Left cardiac atrium (tissue), 4 donors: ENCODE measurements around the gene HSPE1. TPM values are rescaled to one million over a fixed set of nuclear protein-coding genes. Genes with fewer than 3 reads are reported as not detected.

Experiments used
- ATAC-seq, 2 donors: fragments of 200-7000 bp; cut with Tn5 transposase; one replicate each; pipeline ENCODE4 v1.9.1; 2020; ENCODE audit warnings: mild to moderate bottlenecking in 2 of 2, moderate library complexity in 2 of 2
- DNase-seq: peaks from one replicate; pipeline ENCODE4 v3.0.0-alpha.2; 2020
- intact Hi-C, 2 donors: fragments of 100-400 bp; cut with DNase I; formaldehyde crosslinking; loops; one replicate each; pipeline versions ENCODE4 v1.14.1 to v1.15.1; 2022 to 2023
- total RNA-seq, 2 donors: library from RNA; stranded (reverse); fragmentation: NEBNext Ultra II Directional; extraction: Animal tissue kit (Norgen Biotek cat#: 25700); gene quantifications; one replicate each; pipeline ENCODE4 v1.2.1, GENCODE V29; 2021
- donor health status: DM: no; HTN: yes; CAD: no.
- donor health status: DM: no; HTN: yes; CAD: no; lungs with severe emphysema.
- donor health status: DM: yes; HTN: yes; CAD: no.
- donor health status: Dilated cardiomyopathy.

HSPE1 gene
- total RNA-seq, 2 donors from 2014 or later: 111 to 117 TPM

- intact Hi-C loops: loop anchor here (5.0 to 10.0 kb wide), 2 partner anchors 38 to 81 kb away; no protein-coding TSS in a partner anchor
- ATAC-seq: no peak
- DNase-seq: no peak
These were observed 4.6 kb upstream of the HSPE1 start for GRCh38 chr2:197495433-197496134.

DNA sequence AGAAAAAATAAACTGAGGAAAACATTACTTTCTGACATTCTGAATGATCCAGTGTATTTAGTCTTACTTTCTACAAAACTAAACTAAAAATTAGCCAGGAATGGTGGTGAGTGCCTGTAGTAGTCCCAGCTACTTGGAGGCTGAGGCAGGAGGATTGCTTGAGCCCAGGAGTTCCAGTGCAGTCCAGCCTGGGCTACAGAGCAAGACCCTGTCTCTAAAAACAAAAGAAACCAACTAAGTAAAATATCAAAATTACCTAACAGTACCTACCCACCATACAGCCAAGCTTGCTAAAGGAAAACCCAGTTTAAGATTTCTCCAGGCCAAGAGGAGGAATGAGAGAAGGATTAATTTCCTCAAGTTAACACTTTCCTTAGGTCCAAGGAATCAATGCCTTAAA is 3.5 kb upstream of the HSPE1 start:
- DNase-seq: no peak
- ATAC-seq: no peak
- intact Hi-C loops: loop anchor here (5.0 to 10.0 kb wide), 2 partner anchors 39 to 82 kb away; no protein-coding TSS in a partner anchor

DNA sequence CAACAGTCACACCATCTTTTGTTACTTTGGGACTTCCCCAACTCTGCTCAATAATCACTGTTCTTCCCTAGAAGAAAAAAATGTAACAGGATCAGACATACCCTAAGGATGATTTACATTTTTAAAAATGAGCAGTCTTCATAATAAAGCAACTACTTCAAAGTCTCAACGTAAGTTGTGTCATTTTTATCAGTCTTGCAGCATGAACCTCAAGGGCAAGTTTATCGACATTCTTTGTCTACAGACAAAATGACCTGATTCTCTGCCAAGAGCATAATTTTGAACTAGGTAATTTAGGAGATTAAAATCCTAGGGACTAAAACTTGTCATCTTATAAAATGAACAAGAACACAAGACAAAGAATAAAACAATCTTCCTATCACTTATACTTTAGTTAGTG is 2.9 kb upstream of the HSPE1 start:
- intact Hi-C loops: loop anchor here (5.0 to 10.0 kb wide), 2 partner anchors 40 to 83 kb away; no protein-coding TSS in a partner anchor
- ATAC-seq: no peak
- no peak for DNase-seq

DNA sequence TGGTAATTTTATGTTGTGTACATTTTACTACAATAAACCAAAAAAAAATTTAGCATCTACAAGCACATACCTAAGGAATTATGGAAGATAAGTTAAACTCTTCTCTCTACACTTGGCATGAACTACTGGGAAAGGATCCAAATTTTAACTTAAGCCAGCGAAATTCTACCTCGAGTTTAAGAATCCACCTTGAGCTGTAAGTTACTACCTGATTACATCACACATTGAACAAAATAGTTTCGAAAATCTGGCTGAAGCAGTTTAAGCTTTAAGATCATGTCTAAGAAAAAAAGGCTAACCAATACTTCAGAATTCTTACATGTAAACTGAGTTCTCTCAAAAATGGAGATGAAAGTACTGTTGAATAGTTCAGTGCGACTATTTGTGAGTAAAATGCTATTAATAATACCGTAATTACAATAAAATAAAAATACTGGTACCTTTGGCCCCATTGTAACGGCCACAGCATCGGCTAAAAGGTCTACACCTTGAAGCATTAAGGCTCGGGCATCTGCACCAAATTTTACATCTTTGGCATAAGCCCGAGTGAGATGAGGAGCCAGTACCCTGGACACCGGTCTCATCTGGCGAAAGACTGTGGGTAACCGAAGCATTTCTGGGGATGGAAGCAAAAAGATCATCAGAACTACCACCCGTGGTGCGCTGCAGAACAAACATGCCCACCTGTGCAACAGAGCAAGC is 1.8 kb upstream of the HSPE1 start:
- DNase-seq (no peak), ATAC-seq (no peak)
- intact Hi-C loops: loop anchor here (5.0 to 10.0 kb wide), 2 partner anchors 41 to 84 kb away; no protein-coding TSS in a partner anchor

GRCh38 chr2:197498937-197499593 is 1.1 kb upstream of the HSPE1 start:
- intact Hi-C loops: loop anchor here (5.0 to 10.0 kb wide), 2 partner anchors 42 to 84 kb away; no protein-coding TSS in a partner anchor
- ATAC-seq: peak; percentile 28 to 48
- peak; percentile 76 for DNase-seq

- ATAC-seq (peak; percentile 4 to 6), DNase-seq (no peak)
- intact Hi-C loops: loop anchor here in 1 of 2 donors (2.0 kb wide), 1 partner anchor 14 kb away; no protein-coding TSS in a partner anchor
These were observed 438 bp downstream of the HSPE1 start for GRCh38 chr2:197500503-197501131.

- DNase-seq (no peak), ATAC-seq (no peak)
These were observed 2.0 kb downstream of the HSPE1 start for GRCh38 chr2:197502201-197502600.

GRCh38 chr2:197502685-197503084 is 2.5 kb downstream of the HSPE1 start:
- no peak for DNase-seq
- intact Hi-C loops: no loop called here
- ATAC-seq: no peak

More at GRCh38 chr2:197502201-197502600, 2.0 kb downstream of the HSPE1 start:
- intact Hi-C loops: no loop called here

DNA sequence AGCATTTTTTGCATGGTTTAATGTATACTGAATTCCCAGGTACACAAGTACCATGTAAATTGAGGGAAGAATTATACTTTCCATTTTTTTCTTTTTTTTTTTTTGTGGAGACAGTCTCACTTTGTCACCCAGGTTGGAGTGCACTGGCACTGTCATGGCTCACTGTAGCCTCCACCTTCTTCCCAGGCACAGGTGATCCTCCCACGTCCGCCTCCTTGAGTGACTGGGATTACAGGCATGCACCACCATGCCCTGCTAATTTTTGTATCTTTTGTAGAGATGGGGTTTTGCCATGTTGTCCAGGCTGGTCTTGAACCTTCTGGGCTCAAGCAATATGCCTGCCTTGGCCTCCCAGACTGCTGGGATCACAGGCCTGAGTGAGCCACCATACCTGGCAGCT is 3.8 kb downstream of the HSPE1 start:
- no peak for DNase-seq

GRCh38 chr2:197504512-197504911 is 4.3 kb downstream of the HSPE1 start:
- DNase-seq: no peak
- ATAC-seq: no peak
- intact Hi-C loops: no loop called here

More for the DNA sequence above, 3.8 kb downstream of the HSPE1 start:
- intact Hi-C loops: no loop called here
- no peak for ATAC-seq

- ATAC-seq: no peak
- intact Hi-C loops: no loop called here
- DNase-seq: no peak
These were observed 6.5 kb downstream of the HSPE1 start for GRCh38 chr2:197506658-197507057.

- intact Hi-C loops: loop anchor here in 1 of 2 donors (2.0 kb wide), 1 partner anchor 13 kb away; the partner anchor contains the start of gene HSPE1
- DNase-seq: no peak
- ATAC-seq: no peak
These were observed 13.7 kb downstream of the HSPE1 start for GRCh38 chr2:197513915-197514314.

DNA sequence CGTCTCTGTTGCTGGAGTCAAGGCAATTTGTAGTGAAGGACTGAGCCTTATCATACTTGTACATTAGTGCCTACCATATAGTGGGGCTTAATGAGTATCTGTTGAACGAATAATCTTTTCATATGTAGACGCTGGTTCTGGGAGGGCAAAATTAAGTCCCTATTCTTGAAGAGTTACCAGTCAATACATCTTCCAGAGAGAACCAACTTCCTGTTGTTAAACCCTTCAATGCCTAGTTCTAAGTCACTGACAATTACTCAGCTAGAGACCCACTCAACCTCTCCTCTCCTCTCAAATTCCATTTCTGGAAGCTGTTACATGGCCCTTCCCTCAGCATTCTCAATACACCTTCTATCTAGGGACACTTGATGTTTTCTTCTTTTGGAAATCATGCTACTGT is 14.6 kb downstream of the HSPE1 start:
- ATAC-seq (no peak), DNase-seq (no peak)
- intact Hi-C loops: loop anchor here in 1 of 2 donors (2.0 kb wide), 1 partner anchor 14 kb away; the partner anchor contains the start of gene HSPE1

DNA sequence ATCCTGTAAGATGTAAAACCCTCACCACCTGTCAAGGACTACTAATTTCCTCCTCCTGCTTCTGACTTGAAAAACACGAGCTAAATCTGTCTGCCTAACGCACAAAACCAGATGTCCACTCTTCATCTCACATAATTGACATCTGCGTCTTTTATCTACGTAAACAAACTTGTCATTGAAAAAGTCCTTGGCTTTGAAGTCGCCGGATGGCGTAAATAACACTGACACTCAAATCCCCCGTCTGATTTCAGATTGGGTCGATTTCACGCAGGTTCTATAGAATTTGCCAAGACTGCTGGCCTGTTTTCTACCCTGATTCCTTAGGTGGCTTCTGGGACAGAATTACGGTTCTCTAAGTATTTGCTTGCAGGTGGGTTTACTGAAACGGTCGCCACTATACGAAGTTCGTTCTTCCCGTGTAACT is 15.1 kb downstream of the HSPE1 start:
- intact Hi-C loops: loop anchor here in 1 of 2 donors (2.0 kb wide), 1 partner anchor 15 kb away; the partner anchor contains the start of gene HSPE1

GRCh38 chr2:197515739-197516392 is 15.7 kb downstream of the HSPE1 start, which contains the start of gene MOB4:
MOB4 (plus strand) TSS chr2:197516066; CDS start chr2:197516087, 21 bp downstream.
- peak; percentile 95 for DNase-seq
- peak; percentile 98 to 99 for ATAC-seq
- intact Hi-C loops: loop anchor here in 1 of 2 donors (2.0 kb wide), 1 partner anchor 15 kb away; the partner anchor contains the start of gene HSPE1

More for the DNA sequence above, 15.1 kb downstream of the HSPE1 start:
- DNase-seq: no peak
- peak; percentile 1 to 3 for ATAC-seq

DNA sequence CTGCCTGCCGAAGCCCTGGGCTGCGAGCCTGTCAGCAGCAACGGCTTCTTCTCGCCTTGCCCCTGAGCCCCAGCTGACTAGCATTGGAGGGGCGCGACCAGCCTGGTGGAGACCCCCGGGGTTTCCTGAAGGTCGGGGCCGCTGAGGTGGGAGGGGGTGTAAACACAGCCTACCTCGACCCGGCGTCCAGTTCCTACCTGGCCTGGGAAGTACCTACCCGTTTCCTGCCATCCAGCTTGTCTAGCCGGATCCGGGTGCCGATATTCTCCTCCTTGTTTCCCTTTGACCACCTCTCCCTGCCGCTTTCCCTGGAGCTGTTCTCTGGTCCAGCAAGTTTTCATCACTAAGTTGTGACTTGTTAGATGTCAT is 16.2 kb downstream of the HSPE1 start:
- ATAC-seq (peak; percentile 21 to 40), DNase-seq (no peak)
- intact Hi-C loops: no loop called here

DNA sequence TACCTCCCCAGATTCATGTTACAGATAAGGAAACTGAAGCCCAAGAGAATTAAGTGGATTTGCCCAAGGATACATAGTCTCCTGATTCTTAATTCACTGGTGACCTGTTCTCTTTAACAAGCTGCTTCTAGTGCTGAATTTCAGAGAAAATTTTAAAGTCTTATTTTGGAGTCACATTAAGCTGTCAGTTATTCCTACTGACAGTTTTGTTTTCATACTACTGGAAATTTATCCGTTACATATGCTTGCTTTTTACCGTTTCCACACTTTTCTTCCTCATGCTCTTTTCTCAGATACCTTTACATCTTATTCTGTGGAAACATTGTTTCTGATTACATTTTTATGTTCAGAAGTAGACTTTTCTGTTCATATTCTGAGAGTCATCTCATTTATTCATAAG is 17.0 kb downstream of the HSPE1 start:
- intact Hi-C loops: no loop called here
- ATAC-seq: no peak
- DNase-seq: no peak

DNA sequence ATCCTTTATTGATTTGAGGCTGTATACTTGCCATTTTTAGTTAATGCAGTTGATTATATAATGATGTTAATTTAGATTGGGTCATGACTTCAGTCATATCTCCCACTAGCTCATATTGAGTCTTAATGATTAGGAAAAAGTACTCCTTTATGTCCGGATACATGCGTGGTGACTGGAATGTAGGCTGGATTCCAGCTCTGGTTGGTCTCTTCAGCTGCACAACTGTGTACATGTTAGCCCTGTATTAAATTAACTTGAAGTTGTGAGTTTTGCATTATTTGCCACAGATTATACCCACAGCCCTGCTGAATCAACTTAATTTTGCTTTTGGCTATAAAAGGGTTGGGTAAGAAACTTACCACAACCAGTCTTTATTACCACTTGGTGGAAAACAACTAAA is 38.2 kb downstream of the HSPE1 start:
- no peak for DNase-seq
- intact Hi-C loops: no loop called here
- ATAC-seq: no peak
